Frontal cortex (tissue), 4 donors: ENCODE measurements around the gene IQSEC1. TPM values are rescaled to one million over a fixed set of nuclear protein-coding genes. Genes with fewer than 3 reads are reported as not detected.

ENCODE experiments used
- DNase-seq, 2 donors: peaks; one replicate each; pipeline ENCODE4 v3.0.0; 2012; ENCODE audit warnings: low spot score in 2 of 2
- FAIRE-seq: peaks from 2 replicates; lab custom pipeline; 2012; peaks lifted over from hg19 to GRCh38; lab: Jason Lieb, UNC
- total RNA-seq: library from RNA; depleted of rRNA; stranded (reverse); fragments of >200 nt; gene quantifications from one replicate; pipeline ENCODE4 v1.2.3, GENCODE V29; 2014
- donor health status: control.
- donor health status: control.
- donor health status: control.

The IQSEC1 gene
- total RNA-seq, 1 donor from 2014 or later, result 14.3 TPM

DNA sequence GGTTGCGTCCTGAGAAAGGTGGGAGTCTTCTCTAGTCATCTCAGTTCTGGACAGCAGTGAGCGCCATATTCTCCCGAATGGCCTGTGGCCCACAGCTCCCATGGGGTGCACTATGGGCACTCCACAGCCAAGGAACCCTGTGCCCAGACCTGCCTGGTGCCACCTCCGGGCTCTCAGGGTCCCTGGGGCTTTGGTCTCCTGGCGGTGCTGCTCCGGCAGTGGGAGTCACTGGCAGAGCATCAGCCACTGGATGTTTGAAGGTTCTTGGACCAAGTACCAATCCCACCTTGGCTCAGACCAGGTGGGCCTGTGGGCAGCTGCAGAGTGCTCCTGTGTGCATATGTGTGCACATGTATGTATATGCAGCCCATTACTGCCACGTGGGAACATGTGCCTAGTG is 163.5 kb downstream of the IQSEC1 start:
- FAIRE-seq, result no peak
- no peak for DNase-seq

GRCh38 chr3:12908859-12909258 is 164.4 kb downstream of the IQSEC1 start:
- FAIRE-seq (no peak), DNase-seq (no peak)

GRCh38 chr3:12908136-12908730 is 165.0 kb downstream of the IQSEC1 start:
- no peak for DNase-seq
- no peak for FAIRE-seq

DNA sequence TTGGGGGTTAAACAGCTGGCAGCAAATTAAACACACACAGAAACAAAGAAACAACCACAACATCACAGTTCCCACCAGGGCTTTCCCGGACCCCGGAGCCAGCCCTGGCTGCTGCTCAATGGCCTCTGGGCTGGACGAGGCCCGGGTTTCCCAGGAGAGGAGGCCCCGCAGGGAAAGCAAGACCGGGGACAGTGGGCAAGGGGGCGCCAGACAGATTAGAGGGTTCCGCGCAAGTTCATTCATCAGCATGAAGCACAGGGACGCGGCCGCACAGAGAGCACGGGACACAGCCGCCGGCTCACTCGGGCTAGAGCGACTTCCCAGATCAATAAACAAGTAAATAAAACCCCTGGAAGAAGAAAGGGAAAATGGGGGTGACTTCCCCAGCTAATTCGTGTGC is 165.5 kb downstream of the IQSEC1 start:
- FAIRE-seq, result no peak
- DNase-seq, result no peak

- DNase-seq (no peak), FAIRE-seq (no peak)
Measured at GRCh38 chr3:12907296-12907695, 165.9 kb downstream of the IQSEC1 start.

- no peak for DNase-seq
- no peak for FAIRE-seq
Measured at GRCh38 chr3:12906916-12907290, 166.3 kb downstream of the IQSEC1 start.

DNA sequence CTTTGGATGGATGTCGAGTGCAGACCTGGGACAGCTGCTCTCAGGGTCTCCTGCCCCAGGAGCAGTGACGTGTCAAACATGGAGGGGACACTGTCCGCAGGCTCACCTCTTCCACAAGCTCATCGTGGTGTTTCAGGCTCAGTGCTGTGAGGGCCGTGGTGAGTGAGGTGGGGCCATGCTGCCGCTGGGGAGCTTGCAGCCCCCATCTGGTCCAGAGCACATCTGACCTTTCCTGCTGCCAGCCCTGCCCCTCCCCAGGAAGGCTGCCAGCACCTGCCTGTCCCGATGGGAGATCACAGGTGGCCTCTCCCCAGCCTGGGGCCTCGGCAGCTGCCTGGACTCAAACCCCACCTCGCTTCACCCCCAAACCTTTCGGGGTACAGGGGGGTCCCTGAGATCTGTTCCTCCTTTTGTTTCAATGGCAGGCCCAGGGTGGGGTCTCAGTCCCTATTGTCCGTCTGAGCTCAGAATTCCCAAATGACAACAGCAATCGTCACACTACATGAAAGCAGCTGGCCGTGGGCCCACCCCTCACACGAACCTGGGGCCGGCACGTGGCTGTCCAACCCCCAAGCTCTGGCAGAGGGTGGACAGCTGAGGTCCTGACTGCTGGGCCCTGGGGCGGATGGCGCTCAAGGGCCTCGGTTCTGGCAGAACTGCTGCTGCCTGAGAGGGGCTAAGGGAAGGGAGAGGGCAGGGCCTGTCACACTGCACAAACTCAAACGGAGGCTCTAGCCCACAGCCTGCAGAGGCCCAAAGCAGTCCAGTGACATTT is 166.9 kb downstream of the IQSEC1 start:
- FAIRE-seq (no peak), DNase-seq (no peak)

DNA sequence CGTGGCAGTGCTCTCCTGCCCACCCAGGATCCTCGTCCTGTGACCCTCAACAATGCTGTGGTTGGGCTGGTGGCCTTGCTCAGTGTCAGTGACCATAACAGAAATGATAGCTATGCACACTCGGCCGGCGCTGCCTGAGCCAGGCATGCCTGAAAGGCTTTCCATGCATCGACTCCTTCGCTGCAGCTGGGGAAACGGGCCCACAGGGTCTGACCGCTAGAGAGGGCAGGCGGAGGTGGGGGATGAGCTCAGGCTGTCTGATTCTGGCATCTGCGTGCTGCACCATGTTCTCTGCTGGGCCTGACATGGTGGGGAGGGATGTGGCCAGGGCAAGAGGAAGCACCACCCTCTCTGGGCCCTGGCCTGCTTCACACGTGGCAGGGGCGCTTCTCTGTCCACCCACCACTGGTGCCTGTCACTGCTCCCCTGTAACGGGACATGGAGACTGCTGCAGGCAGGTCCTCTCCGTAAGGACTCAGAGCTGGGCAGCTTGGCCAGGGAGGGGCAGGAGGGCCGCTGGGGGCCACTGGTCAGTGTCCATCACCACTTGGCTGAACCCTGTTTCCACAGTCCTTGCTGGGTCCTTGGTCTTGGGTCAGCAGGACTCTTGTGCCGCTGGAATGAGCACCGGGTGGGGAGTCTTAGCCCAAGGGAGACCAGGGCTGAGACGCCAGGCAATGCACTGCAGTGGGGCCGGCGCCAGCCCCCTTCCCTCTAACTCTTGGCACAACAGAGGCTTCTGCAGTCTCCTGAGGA is 167.7 kb downstream of the IQSEC1 start:
- FAIRE-seq (no peak), DNase-seq (no peak)

GRCh38 chr3:12904951-12905315 is 168.3 kb downstream of the IQSEC1 start:
- no peak for FAIRE-seq
- DNase-seq, result no peak

- FAIRE-seq (no peak), DNase-seq (no peak)
Measured at GRCh38 chr3:12903881-12904280, 169.3 kb downstream of the IQSEC1 start.

DNA sequence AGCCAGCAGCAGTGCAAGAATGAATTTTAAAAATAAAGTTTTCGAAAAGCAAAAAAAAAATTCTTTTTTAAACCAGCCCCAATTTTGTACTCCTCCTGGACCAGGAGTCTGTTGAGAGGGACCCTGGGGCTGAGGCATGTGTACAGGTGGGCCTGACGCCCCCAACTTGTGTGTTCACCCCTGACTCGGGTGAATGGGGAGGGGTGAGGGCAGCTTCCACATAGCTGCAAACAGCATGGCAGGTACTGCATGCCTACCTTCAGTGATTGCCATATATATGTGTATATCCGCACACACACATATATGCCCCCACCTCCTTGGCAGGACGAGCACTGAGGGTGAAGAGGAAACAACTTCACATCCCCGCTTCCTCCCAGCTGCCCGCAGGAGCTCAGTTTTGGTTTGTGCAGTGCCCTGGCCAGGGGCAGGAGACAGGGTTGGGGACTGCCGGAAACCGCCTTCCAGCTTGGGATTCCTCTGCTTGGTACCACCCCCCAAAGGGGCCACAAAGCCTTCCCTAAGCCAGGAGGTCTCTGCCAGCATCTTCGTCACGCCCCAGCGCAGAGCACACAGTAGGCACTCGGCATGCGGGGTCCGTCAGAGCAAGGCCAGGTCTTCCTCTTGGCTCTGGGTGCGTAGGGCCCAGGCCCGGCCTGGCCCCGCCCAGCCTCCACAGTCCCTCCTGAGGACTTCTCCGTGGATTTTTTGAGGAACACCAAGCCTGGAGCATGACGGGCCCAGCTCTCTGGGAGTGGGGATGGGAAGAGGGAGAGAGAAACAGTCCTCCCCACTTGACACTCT is 170.0 kb downstream of the IQSEC1 start:
- no peak for FAIRE-seq
- DNase-seq, result no peak

DNA sequence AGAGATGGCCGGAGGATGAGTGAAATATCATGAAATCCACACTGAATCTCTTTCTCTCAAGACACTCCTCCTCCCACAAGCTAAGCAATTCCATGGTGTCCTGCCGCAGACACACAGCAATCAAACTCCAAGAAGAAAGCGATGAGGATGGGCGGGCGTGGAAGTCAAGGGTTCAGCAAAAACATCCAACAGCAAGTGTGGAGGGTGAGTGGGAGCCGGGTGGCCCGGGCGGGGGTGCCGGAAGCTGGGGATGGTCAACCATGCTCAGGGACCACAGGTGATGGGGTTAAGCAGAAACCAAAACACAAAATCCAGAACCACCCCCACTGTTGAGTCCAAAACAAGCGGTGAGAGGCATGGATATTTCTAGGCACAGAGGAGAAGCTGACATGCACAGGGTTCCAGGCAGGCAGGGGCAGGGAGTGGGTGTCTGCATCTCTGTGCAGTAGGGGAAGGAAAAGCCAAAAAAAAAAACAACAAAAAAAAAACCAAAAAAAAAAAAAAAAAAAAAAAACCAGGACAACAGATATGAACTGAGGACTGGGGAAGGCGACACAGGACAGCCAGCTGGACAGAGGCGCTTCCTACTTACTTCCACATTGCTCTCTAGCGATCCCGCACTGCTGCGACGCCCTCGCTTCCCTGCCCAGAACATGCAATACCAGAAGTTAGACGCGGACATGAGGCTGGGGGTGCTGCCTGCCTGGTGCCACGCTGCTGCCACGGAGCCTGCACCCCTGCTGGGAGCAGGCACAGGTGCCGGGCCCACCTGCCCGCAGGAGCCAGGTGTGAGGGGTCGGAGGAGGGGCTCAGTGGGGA is 170.8 kb downstream of the IQSEC1 start:
- no peak for FAIRE-seq

DNA sequence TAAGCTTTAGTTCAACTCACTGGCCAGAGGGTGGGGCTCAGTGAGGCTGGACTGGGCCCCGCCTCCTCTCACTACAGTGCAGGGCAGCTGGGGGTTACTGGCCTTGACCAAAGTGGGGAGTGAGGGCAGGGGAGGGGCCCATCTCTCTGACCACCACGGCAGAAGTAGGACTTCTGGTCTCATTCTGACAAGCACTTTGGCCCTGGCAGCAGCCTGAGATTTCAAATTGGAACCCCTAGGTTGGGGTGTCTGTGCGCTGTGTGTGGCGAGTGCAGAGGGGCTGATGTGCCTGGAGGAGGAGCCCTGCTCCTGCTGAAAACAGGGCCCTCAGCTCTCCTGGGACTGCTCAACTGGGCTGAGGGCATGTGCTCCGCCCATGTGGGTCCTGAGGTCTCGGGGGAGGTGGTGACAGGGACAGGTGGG is 171.6 kb downstream of the IQSEC1 start:
- FAIRE-seq, result no peak
- DNase-seq, result no peak

More for the DNA sequence above, 170.8 kb downstream of the IQSEC1 start:
- no peak for DNase-seq

DNA sequence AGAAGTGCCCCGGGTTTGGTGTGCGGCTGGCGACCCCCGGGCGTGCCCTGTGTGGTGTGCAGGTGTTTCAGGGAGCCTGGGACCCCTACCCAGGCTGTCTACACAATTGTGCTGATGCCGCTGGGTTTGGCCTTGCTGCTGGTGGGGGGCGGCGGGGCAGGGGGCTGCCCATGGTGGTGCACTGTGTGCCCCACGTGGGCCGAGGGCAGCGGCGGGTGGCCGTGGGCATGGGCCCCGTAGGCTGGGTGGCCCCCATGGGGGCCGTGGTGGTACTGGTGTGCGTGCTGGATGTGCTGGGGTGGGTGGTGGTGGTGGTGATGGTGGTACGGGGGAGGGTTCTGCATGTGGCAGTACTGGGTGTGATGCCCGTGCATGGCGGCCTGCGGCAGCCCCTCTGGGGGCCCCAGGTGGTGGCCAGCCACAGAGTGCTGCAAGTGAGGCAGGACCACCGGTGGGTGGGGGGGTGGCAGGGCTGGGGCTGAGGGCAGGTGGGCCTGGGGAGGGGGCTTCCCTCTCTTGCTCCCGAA is 172.3 kb downstream of the IQSEC1 start:
- FAIRE-seq, result no peak
- no peak for DNase-seq

DNA sequence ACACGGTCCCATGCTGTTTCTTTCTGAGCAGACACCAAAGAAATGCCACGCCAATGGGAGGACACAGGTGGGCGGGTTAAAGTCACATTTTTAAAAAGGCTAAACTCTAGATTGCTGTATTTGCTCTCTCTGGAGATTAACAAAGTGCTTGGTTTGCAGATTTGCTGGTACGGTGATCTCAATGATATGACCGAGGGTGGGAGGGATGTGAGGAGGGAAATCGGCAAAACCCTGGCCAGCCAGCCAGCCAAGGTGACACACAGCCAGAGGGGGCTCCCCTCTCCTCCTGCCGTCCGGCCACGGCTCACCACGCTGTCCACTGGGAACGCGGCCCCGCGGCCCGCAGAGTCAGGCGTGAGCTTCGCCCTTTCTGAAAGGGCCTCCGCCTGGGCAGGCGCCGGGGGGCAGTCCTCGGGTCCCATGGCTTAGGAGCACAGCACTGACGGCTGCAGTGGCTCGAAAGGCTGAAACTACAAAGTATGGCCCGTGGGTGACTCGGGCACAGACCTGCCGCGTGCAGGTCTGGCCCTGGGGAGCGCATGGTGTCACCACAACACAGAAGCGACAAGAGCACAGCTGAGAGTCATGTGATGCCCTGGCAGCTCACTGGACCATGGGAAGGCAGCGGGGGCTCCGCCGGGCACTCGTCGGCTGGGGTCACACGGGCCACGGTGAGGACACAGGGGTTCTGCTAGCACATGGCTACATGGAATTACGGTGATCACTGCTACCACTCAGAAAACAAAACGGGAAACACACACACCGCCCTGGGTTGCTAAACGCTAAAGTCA is 174.1 kb downstream of the IQSEC1 start:
- FAIRE-seq (no peak), DNase-seq (no peak)

DNA sequence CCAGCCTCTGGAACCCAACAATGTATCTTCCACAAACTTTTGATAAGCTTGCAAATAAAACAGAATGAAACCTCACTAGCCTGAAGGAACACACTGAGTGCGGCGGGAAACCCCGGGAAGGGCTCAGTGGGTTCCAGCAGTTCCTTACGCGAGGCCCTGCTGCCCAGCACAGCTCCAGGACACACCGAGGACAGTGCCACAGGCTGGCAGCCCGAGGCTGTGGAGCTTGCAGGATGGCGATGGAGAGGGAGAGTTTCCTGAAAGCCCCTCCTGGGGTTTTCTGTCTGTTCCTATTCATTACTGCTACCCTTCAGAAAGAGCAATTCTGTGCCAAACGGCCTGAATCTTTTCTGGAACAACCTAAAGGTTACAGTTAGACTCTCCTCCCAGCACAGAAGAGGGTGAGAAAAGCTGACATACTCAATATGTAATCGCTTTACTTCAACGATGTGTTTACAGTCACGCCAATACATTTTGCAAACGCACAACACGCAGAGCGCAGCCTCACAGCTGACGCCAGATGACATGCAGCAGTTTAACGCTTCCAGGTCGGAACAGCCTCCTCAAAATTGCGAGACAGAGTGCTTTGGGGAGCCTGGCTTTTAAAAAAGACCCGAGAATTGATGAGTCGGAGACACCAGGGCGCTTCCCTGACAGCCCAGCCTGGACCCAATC is 174.8 kb downstream of the IQSEC1 start:
- FAIRE-seq, result no peak
- no peak for DNase-seq

DNA sequence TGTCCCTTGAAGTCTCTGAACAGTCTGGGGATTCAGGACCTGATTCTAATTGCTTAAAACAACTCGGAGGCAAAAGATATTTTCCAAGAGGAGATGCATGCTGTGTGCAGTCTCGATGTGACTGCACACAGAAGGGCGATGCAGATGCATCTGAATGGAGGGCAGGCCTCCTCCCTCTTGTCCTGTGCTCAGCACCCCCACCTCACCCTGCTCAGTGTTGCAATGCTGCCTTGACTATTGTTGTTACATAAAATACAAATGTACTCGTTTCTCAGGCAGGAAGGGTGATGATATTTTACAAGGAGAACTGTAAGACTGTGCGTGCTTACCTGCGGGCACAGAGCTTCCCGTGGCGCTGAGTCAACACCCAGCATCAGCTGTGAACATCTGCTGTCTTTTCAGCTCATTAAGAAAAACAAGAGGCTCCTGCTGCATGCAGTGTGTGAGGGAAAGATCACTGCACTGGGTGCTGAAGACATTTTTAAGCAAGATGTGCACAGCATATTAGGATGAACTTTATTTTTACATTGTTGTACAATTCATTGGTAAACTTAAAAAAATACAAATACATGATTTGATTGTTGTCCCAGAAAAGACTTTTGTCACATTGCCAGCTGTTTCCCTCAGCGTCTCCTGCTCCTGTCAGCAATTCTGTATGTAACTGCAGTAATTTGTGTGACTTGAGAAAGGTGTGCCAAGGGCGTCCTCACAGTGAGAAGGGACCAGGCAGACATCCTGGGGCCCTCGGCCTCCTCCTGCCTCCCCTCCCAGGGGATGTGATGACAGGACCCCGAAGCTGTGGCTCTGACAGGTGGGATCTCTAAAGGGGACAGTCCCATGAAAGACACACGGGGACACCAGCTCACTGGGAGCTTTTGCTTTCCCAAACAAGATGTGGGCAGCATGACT is 175.6 kb downstream of the IQSEC1 start:
- DNase-seq (no peak), FAIRE-seq (no peak)
